Keratinocyte (primary cell): Measurements from ENCODE around the gene APOB.

Source experiments
- EZH2 ChIP-seq: IDR thresholded peaks from one replicate; pipeline ENCODE4 v1.6.1; 2012; ENCODE audit warnings: inconsistent platforms, mild to moderate bottlenecking, low read length, moderate library complexity
- TF ChIP-seq, protein P1 (sequence below), 3 experiments: IDR thresholded peaks in 1 of 3; conservative IDR thresholded peaks in 1 of 3; optimal IDR thresholded peaks in 1 of 3; 2 replicates in 2 of 3; 3 replicates in 1 of 3; pipeline versions ENCODE3 to v1.5.1; 2011; ENCODE audit warnings: low read length in 3 of 3, mild to moderate bottlenecking in 3 of 3, moderate library complexity in 2 of 3, control low read depth in 1 of 3, inconsistent platforms in 1 of 3; ENCODE audit not compliant: insufficient read depth in 2 of 3; ENCODE audit errors: extremely low read depth in 1 of 3

DNA sequence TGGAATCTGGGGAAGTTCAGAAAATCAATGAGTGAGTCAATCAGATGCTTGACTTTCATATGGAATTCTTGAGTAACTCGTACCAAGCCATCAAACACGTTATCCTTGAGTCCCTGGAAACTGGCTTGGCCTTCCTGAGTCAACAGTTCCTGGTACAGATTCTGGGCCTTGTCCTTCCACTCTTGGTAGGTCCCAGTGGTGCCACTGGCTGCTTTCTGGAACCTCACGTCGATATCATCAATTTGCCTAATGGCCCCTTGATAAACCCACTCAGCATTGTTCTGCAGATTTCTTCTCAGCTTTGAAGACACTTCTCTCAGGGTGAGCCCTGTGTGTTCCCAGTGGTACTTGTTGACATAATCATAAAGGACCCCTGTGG lies 41.1 kb downstream of the APOB start:
- TF ChIP-seq, protein P1, sequence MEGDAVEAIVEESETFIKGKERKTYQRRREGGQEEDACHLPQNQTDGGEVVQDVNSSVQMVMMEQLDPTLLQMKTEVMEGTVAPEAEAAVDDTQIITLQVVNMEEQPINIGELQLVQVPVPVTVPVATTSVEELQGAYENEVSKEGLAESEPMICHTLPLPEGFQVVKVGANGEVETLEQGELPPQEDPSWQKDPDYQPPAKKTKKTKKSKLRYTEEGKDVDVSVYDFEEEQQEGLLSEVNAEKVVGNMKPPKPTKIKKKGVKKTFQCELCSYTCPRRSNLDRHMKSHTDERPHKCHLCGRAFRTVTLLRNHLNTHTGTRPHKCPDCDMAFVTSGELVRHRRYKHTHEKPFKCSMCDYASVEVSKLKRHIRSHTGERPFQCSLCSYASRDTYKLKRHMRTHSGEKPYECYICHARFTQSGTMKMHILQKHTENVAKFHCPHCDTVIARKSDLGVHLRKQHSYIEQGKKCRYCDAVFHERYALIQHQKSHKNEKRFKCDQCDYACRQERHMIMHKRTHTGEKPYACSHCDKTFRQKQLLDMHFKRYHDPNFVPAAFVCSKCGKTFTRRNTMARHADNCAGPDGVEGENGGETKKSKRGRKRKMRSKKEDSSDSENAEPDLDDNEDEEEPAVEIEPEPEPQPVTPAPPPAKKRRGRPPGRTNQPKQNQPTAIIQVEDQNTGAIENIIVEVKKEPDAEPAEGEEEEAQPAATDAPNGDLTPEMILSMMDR (optimal IDR thresholded peaks at IDR 0.05 in 1 of 3, IDR thresholded peaks at IDR 0.05 in 1 of 3, conservative IDR thresholded peaks at IDR 0.05 in 1 of 3; ENCODE audit: extremely low read depth in 1 of 3, insufficient read depth in 2 of 3, low read length in 3 of 3), result no peak
- no peak for TF ChIP-seq EZH2
